GM23248 (cell line): ENCODE data around the gene ZNF569. TPM values are rescaled to one million over a fixed set of nuclear protein-coding genes. Genes with fewer than 3 reads are reported as not detected.
A peak's percentile ranks its signal among the peaks of the same experiment; 100 is the strongest.

Experiments
- DNase-seq: peaks from one replicate; pipeline ENCODE4 v3.0.0-alpha.2; 2015
- H2AFZ ChIP-seq: fragments of 200-600 bp; sonication (generic); 2 replicates; pipeline ENCODE4 v1.6.1; 2016; ENCODE audit warnings: antibody characterized with exemption
- H3F3A ChIP-seq: fragments of 200-600 bp; sonication (generic); 2 replicates; pipeline ENCODE4 v1.6.1; 2016; ENCODE audit warnings: mild to moderate bottlenecking, antibody characterized with exemption, mixed run types; ENCODE audit not compliant: insufficient read depth
- H3K27ac ChIP-seq: fragments of 200-600 bp; sonication (generic); 2 replicates; pipeline ENCODE4 v1.5.1; 2016; ENCODE audit warnings: mild to moderate bottlenecking
- H3K27me3 ChIP-seq: fragments of 200-600 bp; sonication (generic); replicated peaks from 2 replicates; pipeline ENCODE4 v1.6.1; 2016; ENCODE audit warnings: mild to moderate bottlenecking; ENCODE audit not compliant: insufficient read depth
- H3K36me3 ChIP-seq: fragments of 200-600 bp; sonication (generic); 2 replicates; pipeline ENCODE4 v1.6.1; 2016; ENCODE audit warnings: low read depth, mild to moderate bottlenecking
- H3K4me1 ChIP-seq: fragments of 200-600 bp; sonication (generic); 2 replicates; pipeline ENCODE4 v1.6.1; 2016; ENCODE audit warnings: mild to moderate bottlenecking; ENCODE audit not compliant: insufficient read depth
- H3K4me2 ChIP-seq: fragments of 200-600 bp; sonication (generic); one replicate; pipeline ENCODE4 v1.6.1; 2016; ENCODE audit warnings: mild to moderate bottlenecking; ENCODE audit not compliant: unreplicated experiment
- H3K4me3 ChIP-seq: fragments of 200-600 bp; sonication (generic); 2 replicates; pipeline ENCODE4 v1.5.1; 2016; ENCODE audit warnings: mild to moderate bottlenecking
- H3K79me2 ChIP-seq: fragments of 200-600 bp; sonication (generic); 2 replicates; pipeline ENCODE4 v1.6.1; 2016; ENCODE audit warnings: mild to moderate bottlenecking; ENCODE audit not compliant: insufficient read depth
- H3K9ac ChIP-seq: fragments of 200-600 bp; sonication (generic); 2 replicates; pipeline ENCODE4 v1.6.1; 2016; ENCODE audit warnings: mild to moderate bottlenecking
- H3K9me2 ChIP-seq: fragments of 200-600 bp; sonication (generic); 2 replicates; pipeline ENCODE4 v1.6.1; 2016; ENCODE audit warnings: mixed run types, mild to moderate bottlenecking, moderate library complexity; ENCODE audit not compliant: insufficient read depth
- H3K9me3 ChIP-seq: fragments of 200-600 bp; sonication (generic); one replicate; pipeline ENCODE4 v1.6.1; 2017; ENCODE audit warnings: low read depth
- H4K20me1 ChIP-seq: fragments of 200-600 bp; sonication (generic); 2 replicates; pipeline ENCODE4 v1.6.0; 2016; ENCODE audit not compliant: insufficient read depth
- EZH2 ChIP-seq: fragments of 200-600 bp; sonication (generic); IDR thresholded peaks from 2 replicates; pipeline ENCODE4 v1.6.1; 2018; ENCODE audit warnings: antibody characterized with exemption, mild to moderate bottlenecking; ENCODE audit not compliant: insufficient read depth, poor library complexity, severe bottlenecking
- EZH2phosphoT487 ChIP-seq: fragments of 200-600 bp; sonication (generic); IDR thresholded peaks from 2 replicates; pipeline ENCODE4 v1.6.1; 2018; ENCODE audit warnings: antibody characterized with exemption, moderate library complexity, mild to moderate bottlenecking, low read depth; ENCODE audit not compliant: insufficient read depth
- WGBS, 2 experiments: methylation state at CpG; one replicate each; pipeline ENCODE4 v1.1.6; 2015 to 2017; ENCODE audit warnings: low lambda C conversion rate in 2 of 2, low coverage in 1 of 2; ENCODE audit errors: missing lambda C conversion rate in 2 of 2; 5-methylcytosine and 5-hydroxymethylcytosine counted together
- in situ Hi-C: fragments of 300-500 bp; cut with MboI; formaldehyde crosslinking; loops from 2 replicates; pipeline ENCODE4 v1.15.0; 2020
- polyA plus RNA-seq: library from polyadenylated mRNA; unstranded; fragments of >200 nt; fragmentation: Nextera tagmentation; extraction: Ambion mirVana; gene quantifications from 2 replicates; pipeline ENCODE4 v1.2.1, GENCODE V29; 2016
- total RNA-seq: library from RNA; depleted of rRNA; stranded (reverse); fragments of >200 nt; shearing (Covaris generic); gene quantifications from 2 replicates; pipeline ENCODE4 v1.2.3, GENCODE V29; 2014; rRNA removed

Gene ZNF569
- total and polyA plus RNA-seq, 2 experiments from 2014 or later = 4.7 to 7.2 TPM

GRCh38 chr19:37361994-37362393 lies 105.2 kb downstream of the ZNF569 start:
- 19 to 27% methylated on average over 1 of the region's 1 CpG for WGBS, 2 experiments
- no peak overlapping the region for H3K4me2 ChIP-seq

More at GRCh38 chr19:37361994-37362393, 105.2 kb downstream of the ZNF569 start:
- no peak overlapping the region for H3K27ac ChIP-seq
- H3K27me3 ChIP-seq = no peaks in the 10 kb centered on the region
- no peaks in the 10 kb centered on the region for H4K20me1 ChIP-seq
- no peak for TF ChIP-seq EZH2phosphoT487
- TF ChIP-seq EZH2 = no peak
- in situ Hi-C loops = no loop called here
- H3K9me3 ChIP-seq = no peaks in the 10 kb centered on the region
- peak; percentile 43 for DNase-seq
- H3K9ac ChIP-seq = no peak overlapping the region
- H3F3A ChIP-seq = no peaks in the 10 kb centered on the region
- peaks cover 44% of the 10 kb centered on the region for H3K36me3 ChIP-seq
- H3K4me1 ChIP-seq = no peaks in the 10 kb centered on the region
- no peak overlapping the region for H2AFZ ChIP-seq
- H3K9me2 ChIP-seq = no peaks in the 10 kb centered on the region
- H3K4me3 ChIP-seq = no peak overlapping the region
- peaks cover 9% of the 10 kb centered on the region for H3K79me2 ChIP-seq

Other genes starting within 250 kb of the ZNF569 start
- gene ZNF383, start 249.2 kb downstream of the ZNF569 start, total RNA-seq = 3.4 and 5.5 TPM in 2 replicates
- gene ZNF383, start 249.2 kb downstream of the ZNF569 start, polyA plus RNA-seq = 3.3 and 4.1 TPM in 2 replicates
- gene ZNF527, start 96.3 kb downstream of the ZNF569 start, total RNA-seq = 3.5 and 10.2 TPM in 2 replicates
- gene ZNF527, start 96.3 kb downstream of the ZNF569 start, polyA plus RNA-seq = 2.4 and 2.9 TPM in 2 replicates
- gene ZNF570, start 1.9 kb upstream of the ZNF569 start, total RNA-seq = 5.3 and 6.7 TPM in 2 replicates
- 2.2 and 2.5 TPM in 2 replicates for gene ZNF570, start 1.9 kb upstream of the ZNF569 start, polyA plus RNA-seq
- 1.8 and 2.9 TPM in 2 replicates for gene ZNF793, start 39.5 kb upstream of the ZNF569 start, total RNA-seq
- gene ZNF793, start 39.5 kb upstream of the ZNF569 start, polyA plus RNA-seq = 2.2 and 2.4 TPM in 2 replicates
- gene ZNF571, start 127.3 kb upstream of the ZNF569 start, total RNA-seq = 2.3 and 2.9 TPM in 2 replicates
- gene ZNF571, start 127.3 kb upstream of the ZNF569 start, polyA plus RNA-seq = 1.4 and 1.9 TPM in 2 replicates
- 6.2 TPM in 1 of 2 replicates, not detected in the other for gene ZNF540, start 127.4 kb upstream of the ZNF569 start, total RNA-seq
- gene ZNF540, start 127.4 kb upstream of the ZNF569 start, polyA plus RNA-seq = 0.58 and 0.76 TPM in 2 replicates
- gene ZFP30, start 188.0 kb upstream of the ZNF569 start, total RNA-seq = 14.0 and 19.3 TPM in 2 replicates
- gene ZFP30, start 188.0 kb upstream of the ZNF569 start, polyA plus RNA-seq = 4.3 and 4.8 TPM in 2 replicates